Sigmoid colon (tissue), 7 donors: ENCODE measurements around the gene PAX2. TPM values are rescaled to one million over a fixed set of nuclear protein-coding genes. Genes with fewer than 3 reads are reported as not detected.

Experiments used
- DNase-seq: peaks from one replicate; pipeline ENCODE4 v3.0.0-alpha.2; 2019
- H3K27ac ChIP-seq, 4 donors: fragments of 200-600 bp; sonication (generic); one replicate each; pipeline ENCODE4 v1.5.1; 2016 to 2019; ENCODE audit warnings: mild to moderate bottlenecking in 1 of 4
- H3K27me3 ChIP-seq, 3 donors: fragments of 200-600 bp; sonication (generic); one replicate each; pipeline ENCODE4 v1.5.1; 2019; ENCODE audit warnings: mild to moderate bottlenecking in 1 of 3
- H3K36me3 ChIP-seq, 4 donors: fragments of 200-600 bp; sonication (generic); one replicate each; pipeline ENCODE4 v1.5.1; 2016 to 2019
- H3K4me1 ChIP-seq, 4 donors: fragments of 200-600 bp; sonication (generic); one replicate each; pipeline ENCODE4 v1.5.1; 2017 to 2019
- H3K4me3 ChIP-seq, 4 donors: fragments of 200-600 bp; sonication (generic); one replicate each; pipeline ENCODE4 v1.5.1; 2017 to 2019; ENCODE audit warnings: mild to moderate bottlenecking in 2 of 4, moderate library complexity in 1 of 4
- H3K9me3 ChIP-seq, 4 donors: fragments of 200-600 bp in 3 of 4; sonication (generic) in 3 of 4; one replicate each; pipeline versions ENCODE4 v1.5.1 to v1.6.1; 2013 to 2019
- CTCF ChIP-seq, 4 experiments: fragments of 450-650 bp in 3 of 4; fragments of 200-600 bp in 1 of 4; IDR thresholded peaks; one replicate each; pipeline ENCODE4 v1.5.1; 2016 to 2019; ENCODE audit warnings: antibody characterized with exemption in 4 of 4, mild to moderate bottlenecking in 3 of 4, moderate library complexity in 2 of 4
- EP300 ChIP-seq, 4 donors: sonication (generic); formaldehyde crosslinking; IDR thresholded peaks; one replicate each; pipeline ENCODE4 v1.6.1; 2017; ENCODE audit warnings: antibody characterized with exemption in 4 of 4
- POLR2A ChIP-seq, 2 donors: fragments of 450-650 bp; IDR thresholded peaks; one replicate each; pipeline ENCODE4 v1.6.1; 2016; ENCODE audit warnings: antibody characterized with exemption in 2 of 2, mild to moderate bottlenecking in 2 of 2, moderate library complexity in 2 of 2
- POLR2AphosphoS5 ChIP-seq, 4 donors: sonication (generic); formaldehyde crosslinking; IDR thresholded peaks; one replicate each; pipeline ENCODE4 v1.6.1; 2017; ENCODE audit warnings: antibody characterized with exemption in 4 of 4
- WGBS, 2 donors: extraction: QIAGEN DNeasy Blood & Tissue Kit; methylation state at CpG; one replicate each; pipeline ENCODE4 v1.1.7; 2013; 5-methylcytosine and 5-hydroxymethylcytosine counted together
- intact Hi-C: fragments of 100-400 bp; cut with DNase I; formaldehyde crosslinking; loops from one replicate; pipeline ENCODE4 v1.15.1; 2023
- polyA plus RNA-seq, 3 donors: library from polyadenylated mRNA; stranded (reverse); fragments of 200-250 nt; gene quantifications; one replicate each; pipeline ENCODE4 v1.2.3, GENCODE V29; 2013
- total RNA-seq, 4 donors: library from RNA; depleted of rRNA; stranded (reverse); fragments of >200 nt; gene quantifications; one replicate each; pipeline ENCODE4 v1.1.0, GENCODE V29; 2016
- donor health status: healthy with polysubstance abuse.
- donor health status: Bipolar disorder and iron deficiency.
- donor health status: healthy.

The PAX2 gene
- total and polyA plus RNA-seq, 7 donors, result not detected

- no peak for DNase-seq
- Histone ChIP-seq H3K36me3 (no peaks in the 10 kb centered on the region), H3K9me3 (no peaks in the 10 kb centered on the region), H3K4me1 (peaks cover 0 to 28% (median 26%) of the 10 kb centered on the region in 4 donors), H3K27me3 (peaks cover 35 to 98% (median 88%) of the 10 kb centered on the region in 3 donors), H3K27ac (no peak overlapping the region), H3K4me3 (peak overlapping the region in 2 of 4 donors; percentile 23 to 27)
- 2 to 3% methylated on average over 68 of the region's 68 CpGs for WGBS, 2 donors
- intact Hi-C loops, result no loop called here
- TF ChIP-seq CTCF (IDR thresholded peaks at IDR 0.05), result no peak
- TF ChIP-seq EP300 (IDR thresholded peaks at IDR 0.05), result no peak
- no peak for TF ChIP-seq POLR2A (IDR thresholded peaks at IDR 0.05)
- no peak for TF ChIP-seq POLR2AphosphoS5 (IDR thresholded peaks at IDR 0.05)
These were observed 15.3 kb upstream of the PAX2 start for GRCh38 chr10:100729862-100730724.

DNA sequence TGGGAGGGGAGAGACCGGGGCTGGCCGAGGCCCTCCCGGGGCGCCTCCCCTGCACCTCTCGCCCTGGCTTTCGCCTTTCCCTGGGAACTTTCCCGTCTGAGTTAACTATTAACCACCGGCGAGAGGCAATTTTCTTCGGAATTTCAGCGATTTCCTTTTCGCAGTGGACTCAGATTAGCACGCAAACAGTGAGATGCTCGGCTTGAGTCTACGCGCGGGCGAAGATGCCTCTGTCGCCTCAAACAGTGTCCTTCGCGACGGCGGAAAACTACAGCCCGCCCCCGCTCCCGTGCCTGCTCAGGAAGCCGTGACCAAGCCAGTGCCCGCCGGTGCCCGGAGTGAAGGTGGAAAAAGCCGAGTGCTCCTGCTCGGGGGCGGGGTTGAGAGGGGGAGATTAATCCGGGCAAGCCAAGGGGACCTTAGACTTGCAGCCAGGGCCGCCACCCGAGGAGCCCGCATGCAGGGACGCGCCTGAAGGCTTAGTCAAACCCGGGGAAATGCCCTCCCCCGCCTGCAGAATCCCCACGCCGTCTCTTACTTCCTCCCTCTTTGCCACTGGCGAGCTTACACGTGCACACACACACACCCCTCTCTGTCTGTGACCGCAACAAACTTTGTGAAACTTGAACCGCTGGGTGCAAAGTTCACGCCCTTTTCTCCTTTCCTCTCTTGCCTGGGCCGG, 14.5 kb upstream of the PAX2 start:
- TF ChIP-seq POLR2AphosphoS5 (IDR thresholded peaks at IDR 0.05), result no peak
- no peak for TF ChIP-seq POLR2A (IDR thresholded peaks at IDR 0.05)
- TF ChIP-seq EP300 (IDR thresholded peaks at IDR 0.05), result no peak
- no peak for TF ChIP-seq CTCF (IDR thresholded peaks at IDR 0.05)
- H3K4me1 ChIP-seq, result peaks cover 0 to 34% (median 33%) of the 10 kb centered on the region in 4 donors
- H3K4me3 ChIP-seq, result peak overlapping the region in 2 of 4 donors; percentile 23 to 27
- intact Hi-C loops, result no loop called here
- 1 to 2% methylated on average over 49 of the region's 49 CpGs for WGBS, 2 donors
- no peaks in the 10 kb centered on the region for H3K36me3 ChIP-seq
- DNase-seq, result no peak
- no peaks in the 10 kb centered on the region for H3K9me3 ChIP-seq
- H3K27ac ChIP-seq, result no peak overlapping the region
- H3K27me3 ChIP-seq, result peaks cover 37 to 98% (median 90%) of the 10 kb centered on the region in 3 donors

GRCh38 chr10:100731407-100732240, 13.8 kb upstream of the PAX2 start:
- Histone ChIP-seq H3K36me3 (no peaks in the 10 kb centered on the region), H3K9me3 (no peaks in the 10 kb centered on the region), H3K4me1 (peaks cover 0 to 34% (median 33%) of the 10 kb centered on the region in 4 donors), H3K4me3 (no peak overlapping the region), H3K27ac (no peak overlapping the region), H3K27me3 (peaks cover 37 to 98% (median 91%) of the 10 kb centered on the region in 3 donors)
- TF ChIP-seq POLR2A (IDR thresholded peaks at IDR 0.05) (no peak), CTCF (IDR thresholded peaks at IDR 0.05) (no peak), POLR2AphosphoS5 (IDR thresholded peaks at IDR 0.05) (no peak), EP300 (IDR thresholded peaks at IDR 0.05) (no peak)
- 37 to 42% methylated on average over 24 of the region's 24 CpGs for WGBS, 2 donors
- DNase-seq, result no peak
- intact Hi-C loops, result no loop called here

- Histone ChIP-seq H3K27me3 (peaks cover 42 to 100% (median 93%) of the 10 kb centered on the region in 3 donors), H3K36me3 (no peaks in the 10 kb centered on the region)
- WGBS, 2 donors, result 78 to 83% methylated on average over 2 of the region's 2 CpGs
These were observed 13.2 kb upstream of the PAX2 start for GRCh38 chr10:100732241-100732596.

More at GRCh38 chr10:100732241-100732596, 13.2 kb upstream of the PAX2 start:
- no peak for DNase-seq
- no peak for TF ChIP-seq CTCF (IDR thresholded peaks at IDR 0.05)
- TF ChIP-seq POLR2A (IDR thresholded peaks at IDR 0.05), result no peak
- no peak overlapping the region for H3K27ac ChIP-seq
- no peaks in the 10 kb centered on the region for H3K9me3 ChIP-seq
- H3K4me1 ChIP-seq, result peaks cover 0 to 36% (median 35%) of the 10 kb centered on the region in 4 donors
- no peak overlapping the region for H3K4me3 ChIP-seq
- intact Hi-C loops, result no loop called here
